Heart right ventricle (tissue), 16 donors: ENCODE measurements around the gene TRERF1. TPM values are rescaled to one million over a fixed set of nuclear protein-coding genes. Genes with fewer than 3 reads are reported as not detected.

Experiments
- ATAC-seq, 8 donors: fragments of 200-7000 bp; cut with Tn5 transposase; one replicate each; pipeline ENCODE4 v1.9.1; 2020; ENCODE audit warnings: mild to moderate bottlenecking in 8 of 8, moderate library complexity in 8 of 8, moderate number of reproducible peaks in 1 of 8
- DNase-seq, 2 donors: peaks; one replicate each; pipeline ENCODE4 v3.0.0-alpha.2; 2020
- H3K27ac ChIP-seq, 10 donors: fragments of 200-600 bp; sonication (generic) in 2 of 10; one replicate each; pipeline versions ENCODE4 v1.5.0 to v1.8.0; 2020 to 2022; ENCODE audit warnings: mild to moderate bottlenecking in 3 of 10
- H3K27me3 ChIP-seq, 7 donors: fragments of 200-600 bp; one replicate each; pipeline ENCODE4 v1.8.0; 2021 to 2022; ENCODE audit warnings: mild to moderate bottlenecking in 2 of 7
- H3K36me3 ChIP-seq, 9 donors: fragments of 200-600 bp; sonication (generic) in 1 of 9; one replicate each; pipeline versions ENCODE4 v1.5.0 to v1.8.0; 2020 to 2022; ENCODE audit warnings: mild to moderate bottlenecking in 2 of 9
- H3K4me1 ChIP-seq, 9 donors: fragments of 200-600 bp; sonication (generic) in 1 of 9; one replicate each; pipeline versions ENCODE4 v1.5.0 to v1.8.0; 2020 to 2022; ENCODE audit warnings: mild to moderate bottlenecking in 4 of 9
- H3K4me3 ChIP-seq, 10 donors: fragments of 200-600 bp; sonication (generic) in 2 of 10; one replicate each; pipeline versions ENCODE4 v1.5.0 to v1.8.0; 2020 to 2022; ENCODE audit warnings: mild to moderate bottlenecking in 7 of 10, moderate library complexity in 2 of 10
- H3K9me3 ChIP-seq, 11 donors: fragments of 200-600 bp in 10 of 11; sonication (generic) in 2 of 11; one replicate each; pipeline versions ENCODE4 v1.5.0 to v1.8.0; 2013 to 2022; ENCODE audit warnings: mild to moderate bottlenecking in 2 of 11, control low read depth in 1 of 11, moderate library complexity in 1 of 11
- WGBS, 2 donors: extraction: QIAGEN DNeasy Blood & Tissue Kit; methylation state at CpG; one replicate each; pipeline ENCODE4 v1.1.7; 2013; ENCODE audit warnings: inconsistent platforms in 1 of 2; 5-methylcytosine and 5-hydroxymethylcytosine counted together
- intact Hi-C, 10 donors: fragments of 100-400 bp; cut with DNase I; formaldehyde crosslinking; loops; one replicate each; pipeline versions ENCODE4 v1.11.1 to v1.14.2; 2022
- polyA plus RNA-seq, 2 donors: library from polyadenylated mRNA; stranded (reverse); fragments of 200-250 nt; gene quantifications; one replicate each; pipeline ENCODE4 v1.2.3, GENCODE V29; 2013
- total RNA-seq, 10 donors: library from RNA; stranded (reverse); fragmentation: NEBNext Ultra II Directional in 3 of 10; extraction: Animal tissue kit (Norgen Biotek cat#: 25700) in 3 of 10; gene quantifications; one replicate each; pipeline versions ENCODE4 v1.2.1 to v1.2.4, GENCODE V29; 2021 to 2023
- TF ChIP-seq, protein P1 (sequence below), 9 donors: fragments of 200-600 bp; sonication (generic) in 2 of 9; IDR thresholded peaks; one replicate each; pipeline versions ENCODE4 v1.5.0 to v1.8.0; 2021 to 2022; ENCODE audit warnings: antibody characterized with exemption in 9 of 9, mild to moderate bottlenecking in 5 of 9, moderate library complexity in 1 of 9
- donor health status: Arrhythmogenic right ventricular cardiomyopathy.
- donor health status: ischemic (EF 13 %, LVEDD 7.1; RV severe dilation, severe dysfunction).
- donor health status: healthy with polysubstance abuse.
- donor health status: DM: no; HTN: yes; CAD: no.
- donor health status: DM: no; HTN: no; CAD: no.
- donor health status: ischemic (EF 25% LVEDD 6.9; RV normal size, moderate dysfunction).
- donor health status: ischemic (EF 25% LVEDD 5.7; RV mildly dilated, moderate dysfunction).
- donor health status: healthy.
- donor health status: DM: yes; HTN: yes; CAD: no.
- donor health status: Ischemic cardiomyopathy.
- donor health status: ischemic (EF 35%, LVEDD 5.7; RV mildly dilated, moderate dysfunction).
- donor health status: nonischemic (EF 11% LVEDD 7.7; RV severe dilation, severe dysfunction).
- donor health status: DM: yes; HTN: yes; CAD: no.
- donor health status: PGD.
- donor health status: ischemic (EF 29% LVEDD 5.4; RV normal size, mild dysfunction).
- donor health status: nonischemic (EF 23%, LVEDD 6.1; RV moderate dilation, normal function).

The TRERF1 gene
- total and polyA plus RNA-seq, 12 donors = 0.75 to 2.8 (median 1.6) TPM

DNA sequence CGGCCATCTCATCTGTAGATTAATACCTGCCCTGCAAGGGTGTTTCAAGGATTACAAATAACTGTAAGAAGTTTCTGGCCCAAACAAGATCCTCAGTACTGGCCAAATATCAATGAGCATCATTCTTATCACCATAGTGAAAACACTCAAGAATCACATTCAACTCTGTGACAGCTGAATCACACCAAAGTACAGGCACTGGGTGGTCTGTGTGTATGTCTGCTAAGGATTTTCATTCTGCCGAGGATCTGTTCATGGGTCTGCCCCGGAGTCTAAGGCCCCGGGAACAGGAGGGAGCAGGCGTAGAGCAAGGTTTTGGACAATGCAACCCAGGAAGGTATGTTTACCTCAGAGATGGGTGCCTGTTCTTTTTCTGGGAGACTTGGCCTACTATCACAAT lies 110.5 kb downstream of the TRERF1 start:
- Histone ChIP-seq H3K9me3 (no peaks in the 10 kb centered on the region), H3K36me3 (no peaks in the 10 kb centered on the region), H3K4me1 (peaks cover 0 to 14% (median 0%) of the 10 kb centered on the region in 9 donors), H3K27me3 (no peaks in the 10 kb centered on the region), H3K4me3 (no peak overlapping the region), H3K27ac (no peak overlapping the region)
- DNase-seq = no peak
- intact Hi-C loops = loop anchor here in 1 of 10 donors (5.0 kb wide), 1 partner anchor 41 kb away; no protein-coding TSS in a partner anchor
- ATAC-seq = no peak
- TF ChIP-seq, protein P1, sequence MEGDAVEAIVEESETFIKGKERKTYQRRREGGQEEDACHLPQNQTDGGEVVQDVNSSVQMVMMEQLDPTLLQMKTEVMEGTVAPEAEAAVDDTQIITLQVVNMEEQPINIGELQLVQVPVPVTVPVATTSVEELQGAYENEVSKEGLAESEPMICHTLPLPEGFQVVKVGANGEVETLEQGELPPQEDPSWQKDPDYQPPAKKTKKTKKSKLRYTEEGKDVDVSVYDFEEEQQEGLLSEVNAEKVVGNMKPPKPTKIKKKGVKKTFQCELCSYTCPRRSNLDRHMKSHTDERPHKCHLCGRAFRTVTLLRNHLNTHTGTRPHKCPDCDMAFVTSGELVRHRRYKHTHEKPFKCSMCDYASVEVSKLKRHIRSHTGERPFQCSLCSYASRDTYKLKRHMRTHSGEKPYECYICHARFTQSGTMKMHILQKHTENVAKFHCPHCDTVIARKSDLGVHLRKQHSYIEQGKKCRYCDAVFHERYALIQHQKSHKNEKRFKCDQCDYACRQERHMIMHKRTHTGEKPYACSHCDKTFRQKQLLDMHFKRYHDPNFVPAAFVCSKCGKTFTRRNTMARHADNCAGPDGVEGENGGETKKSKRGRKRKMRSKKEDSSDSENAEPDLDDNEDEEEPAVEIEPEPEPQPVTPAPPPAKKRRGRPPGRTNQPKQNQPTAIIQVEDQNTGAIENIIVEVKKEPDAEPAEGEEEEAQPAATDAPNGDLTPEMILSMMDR (IDR thresholded peaks at IDR 0.05) = no peak
- 98% methylated on average over 5 of the region's 5 CpGs for WGBS, 2 donors

DNA sequence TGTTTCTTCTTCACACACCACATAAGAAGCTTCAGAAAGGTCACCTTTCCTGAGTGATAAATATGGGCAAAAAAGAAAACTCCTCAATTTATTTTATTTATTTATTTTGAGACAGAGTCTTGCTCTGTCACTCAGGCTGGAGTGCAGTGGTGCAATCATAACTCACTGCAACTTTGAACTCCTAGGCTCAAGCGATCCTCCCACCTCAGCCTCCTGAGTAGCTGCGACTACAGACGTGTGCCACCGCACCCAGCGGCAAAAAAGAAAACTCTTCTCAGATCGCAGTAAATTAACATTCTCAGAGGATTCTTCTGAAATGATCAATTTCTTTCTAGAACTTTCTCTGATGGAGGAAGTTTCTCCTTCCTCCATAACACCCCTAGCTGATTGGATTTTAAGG lies 111.2 kb downstream of the TRERF1 start:
- H3K27ac ChIP-seq = no peak overlapping the region
- ATAC-seq = no peak
- intact Hi-C loops = loop anchor here in 1 of 10 donors (5.0 kb wide), 1 partner anchor 42 kb away; no protein-coding TSS in a partner anchor
- H3K36me3 ChIP-seq = no peaks in the 10 kb centered on the region
- 88 to 97% methylated on average over 6 of the region's 6 CpGs for WGBS, 2 donors
- H3K4me3 ChIP-seq = no peak overlapping the region
- H3K4me1 ChIP-seq = peaks cover 0 to 14% (median 0%) of the 10 kb centered on the region in 9 donors
- DNase-seq = no peak
- H3K27me3 ChIP-seq = no peaks in the 10 kb centered on the region
- H3K9me3 ChIP-seq = no peaks in the 10 kb centered on the region
- TF ChIP-seq, protein P1 (IDR thresholded peaks at IDR 0.05) = no peak

DNA sequence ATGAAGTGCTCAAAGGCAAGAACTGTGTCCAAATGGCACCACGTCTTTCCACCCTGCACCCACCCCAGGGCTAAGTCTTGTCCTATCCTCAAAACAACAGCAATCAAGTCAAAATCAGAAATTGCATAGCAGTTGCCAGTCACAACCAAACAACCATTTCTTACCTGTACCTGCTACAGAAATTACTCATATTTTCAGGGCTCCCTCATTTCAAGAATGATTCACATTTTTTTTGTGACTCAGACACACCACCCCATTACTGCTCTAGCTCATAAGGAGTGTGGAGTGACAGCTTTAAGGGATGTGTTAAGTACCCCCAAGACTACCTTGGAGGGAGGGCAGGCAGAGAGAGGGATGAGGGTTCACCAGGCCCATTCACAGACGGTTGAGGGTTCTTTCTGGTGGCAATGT lies 111.7 kb downstream of the TRERF1 start:
- TF ChIP-seq, protein P1 (IDR thresholded peaks at IDR 0.05) = no peak
- WGBS, 2 donors = 91% methylated on average over 2 of the region's 2 CpGs
- no peak for DNase-seq
- no peak overlapping the region for H3K4me3 ChIP-seq
- H3K27me3 ChIP-seq = no peaks in the 10 kb centered on the region
- H3K36me3 ChIP-seq = no peaks in the 10 kb centered on the region
- no peak for ATAC-seq
- intact Hi-C loops = loop anchor here in 1 of 10 donors (5.0 kb wide), 1 partner anchor 42 kb away; no protein-coding TSS in a partner anchor
- H3K4me1 ChIP-seq = peaks cover 0 to 14% (median 0%) of the 10 kb centered on the region in 9 donors
- H3K27ac ChIP-seq = no peak overlapping the region
- no peaks in the 10 kb centered on the region for H3K9me3 ChIP-seq

DNA sequence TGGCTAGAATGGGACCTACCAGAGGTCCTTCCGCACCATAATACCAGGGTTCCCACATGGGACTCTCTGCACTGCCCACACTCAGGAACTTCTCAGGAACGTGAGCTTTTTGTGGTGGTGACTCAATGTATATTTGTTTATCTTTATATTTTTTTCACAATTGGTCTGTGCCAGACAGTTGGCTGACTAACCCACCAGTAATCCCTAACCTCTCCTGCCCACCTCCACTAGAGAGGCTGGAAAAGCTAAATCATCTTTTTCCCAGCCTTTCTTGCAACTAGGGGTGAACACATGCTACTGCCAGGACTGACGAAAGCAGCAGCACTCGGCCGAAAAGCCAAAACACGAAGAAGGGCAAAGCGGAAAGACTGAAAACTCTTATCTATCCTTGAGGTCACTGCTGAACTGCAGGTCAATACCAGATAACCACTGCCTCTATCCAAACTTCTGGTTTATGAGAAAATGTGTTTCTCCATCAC lies 112.9 kb downstream of the TRERF1 start:
- Histone ChIP-seq H3K4me1 (peaks cover 0 to 23% (median 0%) of the 10 kb centered on the region in 9 donors), H3K27ac (no peak overlapping the region), H3K4me3 (no peak overlapping the region), H3K9me3 (no peaks in the 10 kb centered on the region), H3K27me3 (no peaks in the 10 kb centered on the region), H3K36me3 (no peaks in the 10 kb centered on the region)
- no peak for ATAC-seq
- 75 to 85% methylated on average over 7 of the region's 7 CpGs for WGBS, 2 donors
- TF ChIP-seq, protein P1 (IDR thresholded peaks at IDR 0.05) = no peak
- intact Hi-C loops = no loop called here
- no peak for DNase-seq
